WERI-Rb-1 (cell line): ENCODE results near the gene SASS6.

Source experiments
- DNase-seq: peaks from one replicate; pipeline ENCODE4 v3.0.0-alpha.2; 2020
- H3K27ac ChIP-seq: fragments of 250-450 bp; sonication (Bioruptor Pico); 2 replicates; pipeline ENCODE4 v1.5.1; 2020; ENCODE audit warnings: mild to moderate bottlenecking, moderate library complexity
- H3K27me3 ChIP-seq: fragments of 250-450 bp; sonication (Bioruptor Pico); 2 replicates; pipeline ENCODE4 v1.5.1; 2021; ENCODE audit warnings: mild to moderate bottlenecking, low read depth, moderate library complexity; ENCODE audit not compliant: insufficient read depth, severe bottlenecking
- H3K36me3 ChIP-seq: fragments of 250-450 bp; sonication (Bioruptor Pico); 2 replicates; pipeline ENCODE4 v1.5.1; 2020; ENCODE audit warnings: mild to moderate bottlenecking, moderate library complexity
- H3K4me3 ChIP-seq: 2 replicates; pipeline ENCODE4 v1.5.1; 2011; ENCODE audit warnings: low read depth, mild to moderate bottlenecking, control low read depth, low read length
- H3K9me3 ChIP-seq: fragments of 250-450 bp; sonication (Bioruptor Pico); 2 replicates; pipeline ENCODE4 v1.5.1; 2021; ENCODE audit warnings: mild to moderate bottlenecking, moderate library complexity; ENCODE audit not compliant: severe bottlenecking
- TF ChIP-seq, protein P1 (sequence below): IDR thresholded peaks from 2 replicates; pipeline ENCODE4 v1.5.1; 2011; ENCODE audit warnings: low read depth, mild to moderate bottlenecking, control low read depth, inconsistent platforms, low read length

The SASS6 gene

DNA sequence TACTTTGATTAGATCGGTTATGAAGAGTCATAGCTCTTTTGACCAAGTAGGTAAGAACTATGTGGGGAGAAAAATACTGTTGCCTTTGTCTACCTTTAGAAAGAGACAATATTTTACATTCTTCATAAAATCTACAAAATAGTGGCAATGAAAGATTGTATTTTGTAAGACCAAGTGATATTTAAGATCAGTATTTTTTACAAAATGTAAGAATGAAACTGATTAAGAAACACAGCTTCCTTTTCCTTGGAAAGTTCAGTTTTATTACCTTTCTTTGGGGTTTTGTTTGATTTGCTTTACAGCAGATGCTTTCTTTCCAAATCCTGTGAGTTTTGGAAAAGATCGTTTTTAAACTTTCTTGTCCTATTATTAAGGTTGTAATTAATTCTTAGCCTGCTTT, 93.1 kb downstream of the SASS6 start:
- Histone ChIP-seq H3K4me3 (peak overlapping the region; percentile 93), H3K27me3 (no peaks in the 10 kb centered on the region), H3K36me3 (peaks cover 5% of the 10 kb centered on the region), H3K9me3 (no peaks in the 10 kb centered on the region), H3K27ac (no peak overlapping the region; the same call in none of the 2 replicates)
- no peak for DNase-seq
- TF ChIP-seq, protein P1, sequence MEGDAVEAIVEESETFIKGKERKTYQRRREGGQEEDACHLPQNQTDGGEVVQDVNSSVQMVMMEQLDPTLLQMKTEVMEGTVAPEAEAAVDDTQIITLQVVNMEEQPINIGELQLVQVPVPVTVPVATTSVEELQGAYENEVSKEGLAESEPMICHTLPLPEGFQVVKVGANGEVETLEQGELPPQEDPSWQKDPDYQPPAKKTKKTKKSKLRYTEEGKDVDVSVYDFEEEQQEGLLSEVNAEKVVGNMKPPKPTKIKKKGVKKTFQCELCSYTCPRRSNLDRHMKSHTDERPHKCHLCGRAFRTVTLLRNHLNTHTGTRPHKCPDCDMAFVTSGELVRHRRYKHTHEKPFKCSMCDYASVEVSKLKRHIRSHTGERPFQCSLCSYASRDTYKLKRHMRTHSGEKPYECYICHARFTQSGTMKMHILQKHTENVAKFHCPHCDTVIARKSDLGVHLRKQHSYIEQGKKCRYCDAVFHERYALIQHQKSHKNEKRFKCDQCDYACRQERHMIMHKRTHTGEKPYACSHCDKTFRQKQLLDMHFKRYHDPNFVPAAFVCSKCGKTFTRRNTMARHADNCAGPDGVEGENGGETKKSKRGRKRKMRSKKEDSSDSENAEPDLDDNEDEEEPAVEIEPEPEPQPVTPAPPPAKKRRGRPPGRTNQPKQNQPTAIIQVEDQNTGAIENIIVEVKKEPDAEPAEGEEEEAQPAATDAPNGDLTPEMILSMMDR: no peak

DNA sequence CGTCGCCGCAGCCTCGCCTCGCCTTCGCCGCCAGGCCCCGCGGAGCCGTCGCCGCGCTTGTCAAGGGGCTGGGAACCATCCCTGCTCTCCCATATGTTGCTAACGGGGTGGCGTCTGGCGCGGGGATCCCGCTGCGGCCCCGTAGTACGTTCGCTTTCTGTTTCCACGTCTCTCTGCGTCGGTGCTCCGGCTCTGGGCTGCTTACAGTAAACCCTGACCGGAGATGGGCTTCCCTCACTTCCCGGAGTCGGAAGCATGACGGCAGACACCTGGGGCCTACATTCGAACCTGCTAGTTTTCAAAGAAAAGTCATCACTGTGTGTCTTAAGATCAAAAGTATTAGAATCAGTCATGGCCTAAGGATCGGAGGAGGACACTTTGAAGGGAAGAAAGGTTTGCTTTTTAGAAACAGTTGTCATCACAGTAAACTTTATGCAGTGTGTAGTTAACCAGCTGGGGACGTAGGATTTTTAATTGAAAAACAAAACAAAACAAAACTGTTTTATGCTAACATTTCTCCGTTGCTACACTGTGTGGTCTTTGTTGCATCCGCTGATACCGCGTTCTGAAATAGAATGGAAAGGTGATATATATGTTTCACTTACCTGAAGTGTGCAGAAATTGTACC, 94.0 kb downstream of the SASS6 start:
- peak; percentile 58 for DNase-seq
- Histone ChIP-seq H3K4me3 (peak overlapping the region; percentile 93), H3K9me3 (no peaks in the 10 kb centered on the region), H3K36me3 (peaks cover 2% of the 10 kb centered on the region), H3K27me3 (no peaks in the 10 kb centered on the region), H3K27ac (peak overlapping the region; percentile 89)
- TF ChIP-seq, protein P1: no peak

DNA sequence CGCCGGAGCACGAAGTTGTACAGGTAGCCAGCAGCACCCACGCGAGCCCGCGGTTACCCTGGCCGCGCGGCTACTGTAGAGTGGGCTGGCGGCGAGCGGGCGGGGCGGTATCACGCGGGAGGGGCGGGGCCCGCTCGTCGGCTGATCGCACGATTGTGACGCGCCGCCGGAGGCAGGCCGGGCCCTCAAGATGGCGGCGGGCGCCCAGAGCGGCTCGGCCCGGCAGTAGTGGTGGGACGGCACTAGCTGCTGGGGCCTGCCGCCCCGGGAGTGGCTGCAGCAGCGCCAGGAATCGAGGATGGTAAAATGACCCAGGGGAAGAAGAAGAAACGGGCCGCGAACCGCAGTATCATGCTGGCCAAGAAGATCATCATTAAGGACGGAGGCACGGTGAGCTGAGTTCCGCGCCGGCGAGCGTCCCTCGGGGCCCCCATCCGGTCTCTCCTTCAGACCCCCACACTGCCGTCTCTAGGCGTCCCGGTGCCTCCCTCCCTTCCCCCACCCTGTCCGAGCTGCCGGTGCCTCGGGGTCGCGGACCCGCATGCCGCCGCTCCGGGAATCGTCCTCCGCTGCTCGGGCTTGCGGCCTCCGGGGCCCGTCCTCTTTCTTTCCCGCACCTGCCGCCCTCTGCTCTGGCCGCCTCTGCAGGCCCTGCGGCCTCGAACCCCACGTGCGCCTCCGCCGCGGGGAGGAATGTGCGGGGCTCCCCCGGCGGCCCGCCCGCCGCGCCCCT, 94.6 kb downstream of the SASS6 start:
- Histone ChIP-seq H3K36me3 (no peaks in the 10 kb centered on the region; the same call in 1 of the 2 replicates), H3K9me3 (no peaks in the 10 kb centered on the region), H3K4me3 (peak overlapping the region; percentile 93), H3K27me3 (no peaks in the 10 kb centered on the region), H3K27ac (peak overlapping the region; percentile 89)
- peak; percentile 83 for DNase-seq
- TF ChIP-seq, protein P1: no peak

DNA sequence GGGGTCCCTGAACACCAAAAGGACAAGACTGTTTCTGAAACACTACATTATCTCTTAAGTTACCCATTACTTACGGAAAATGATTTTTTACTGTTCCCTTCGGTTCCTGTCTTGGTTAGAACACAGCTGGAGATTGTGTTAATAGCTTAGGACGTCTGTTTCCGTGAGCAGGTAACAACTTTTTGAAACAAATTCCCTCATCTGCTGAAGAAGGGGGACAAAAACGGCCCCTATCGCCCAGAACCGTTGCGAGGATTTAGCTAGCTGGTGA, 95.1 kb downstream of the SASS6 start:
- Histone ChIP-seq H3K27ac (peak overlapping the region; percentile 89), H3K27me3 (no peaks in the 10 kb centered on the region), H3K9me3 (no peaks in the 10 kb centered on the region), H3K4me3 (peak overlapping the region; percentile 93), H3K36me3 (no peaks in the 10 kb centered on the region; the same call in 1 of the 2 replicates)
- DNase-seq: no peak
- TF ChIP-seq, protein P1: no peak

DNA sequence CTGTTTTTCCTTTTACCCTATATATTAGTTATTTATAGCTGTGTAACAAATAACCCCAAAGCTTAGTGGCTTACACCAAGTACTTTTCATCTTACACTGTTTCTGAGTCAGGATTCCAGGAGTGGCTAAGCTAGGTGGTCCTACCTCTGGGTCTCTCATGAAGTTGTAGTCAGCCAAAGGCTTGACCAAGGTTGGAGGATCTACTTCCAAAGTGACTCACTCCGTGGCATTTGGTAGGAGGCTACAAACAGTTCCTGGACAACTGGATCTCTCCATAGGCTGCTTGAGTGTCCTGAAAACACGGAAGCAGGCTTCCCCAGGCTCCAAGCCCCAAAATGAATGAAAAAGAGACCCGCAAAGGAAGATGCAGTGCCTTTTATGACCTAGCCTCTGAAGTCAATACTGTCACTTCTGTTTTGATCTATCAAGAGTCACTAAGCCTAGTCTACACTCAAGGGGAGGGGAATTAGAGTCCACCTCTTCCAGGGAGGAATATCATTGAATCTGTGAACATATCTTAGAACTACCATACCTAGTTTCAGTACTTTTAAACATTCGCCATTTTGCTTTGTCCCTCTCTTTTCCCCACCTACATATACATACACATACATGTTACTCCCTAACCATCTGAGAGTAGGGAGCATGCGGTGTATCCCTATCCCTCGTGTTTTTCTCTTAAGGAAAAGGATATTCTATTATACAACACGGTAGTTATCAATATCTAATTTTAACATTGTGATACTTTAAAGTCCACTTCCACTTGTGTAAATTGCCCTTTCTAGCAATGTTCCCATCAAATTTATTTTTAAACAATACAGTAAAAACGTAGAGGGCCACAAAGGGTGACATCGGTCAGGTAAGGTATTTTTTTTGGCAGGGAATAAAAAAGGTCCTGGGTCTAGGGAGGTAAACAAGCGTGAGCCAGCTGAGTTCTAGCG, 95.7 kb downstream of the SASS6 start:
- Histone ChIP-seq H3K9me3 (no peaks in the 10 kb centered on the region), H3K27ac (peak overlapping the region; percentile 89), H3K27me3 (no peaks in the 10 kb centered on the region), H3K36me3 (no peaks in the 10 kb centered on the region; the same call in 1 of the 2 replicates), H3K4me3 (peak overlapping the region; percentile 93)
- TF ChIP-seq, protein P1: no peak
- no peak for DNase-seq
